ENCODE results near the gene PRKRIP1. TPM values are rescaled to one million over a fixed set of nuclear protein-coding genes. Genes with fewer than 3 reads are reported as not detected.
"Not testable (repeated sequence)": the region's sequence is repeated elsewhere in the genome, so short reads cannot be mapped to it uniquely, and the experiment has no call there.

Gene PRKRIP1
- total RNA-seq, 2 experiments from 2014 or later: 47.4 to 48.0 TPM

- Histone ChIP-seq H3K27ac (ENCODE audit: low read depth in 1 of 2, low read length in 2 of 2) (no peak overlapping the region), H3K9me3 (ENCODE audit: control insufficient read depth in 1 of 2, insufficient read depth in 1 of 2, low read length in 2 of 2) (no peaks in the 10 kb centered on the region), H3K36me3 (ENCODE audit: insufficient read depth, low read length) (peaks cover 44% of the 10 kb centered on the region), H3K4me3 (ENCODE audit: low read length) (no peak overlapping the region), H3K4me1 (ENCODE audit: insufficient read depth, low read length) (peaks cover 6% of the 10 kb centered on the region), H3K27me3 (ENCODE audit: control insufficient read depth in 1 of 2, insufficient read depth in 2 of 2, low read length in 2 of 2) (no peaks in the 10 kb centered on the region)
- H3K36me3 Mint-ChIP-seq (ENCODE audit: low read depth): peaks cover 24% of the 10 kb centered on the region
- H3K4me3 Mint-ChIP-seq: no peak overlapping the region
- no peak for DNase-seq
- CTCF ChIA-PET: no interaction called here
- peak overlapping the region; percentile 59 for H3K27ac Mint-ChIP-seq
- no peaks in the 10 kb centered on the region for H3K9me3 Mint-ChIP-seq
- POLR2A ChIA-PET: interaction anchor here (0.6 kb wide), 1 partner anchor 54 kb away, joined by 3 read pairs; no protein-coding TSS in a partner anchor
- TF ChIP-seq, protein P1, sequence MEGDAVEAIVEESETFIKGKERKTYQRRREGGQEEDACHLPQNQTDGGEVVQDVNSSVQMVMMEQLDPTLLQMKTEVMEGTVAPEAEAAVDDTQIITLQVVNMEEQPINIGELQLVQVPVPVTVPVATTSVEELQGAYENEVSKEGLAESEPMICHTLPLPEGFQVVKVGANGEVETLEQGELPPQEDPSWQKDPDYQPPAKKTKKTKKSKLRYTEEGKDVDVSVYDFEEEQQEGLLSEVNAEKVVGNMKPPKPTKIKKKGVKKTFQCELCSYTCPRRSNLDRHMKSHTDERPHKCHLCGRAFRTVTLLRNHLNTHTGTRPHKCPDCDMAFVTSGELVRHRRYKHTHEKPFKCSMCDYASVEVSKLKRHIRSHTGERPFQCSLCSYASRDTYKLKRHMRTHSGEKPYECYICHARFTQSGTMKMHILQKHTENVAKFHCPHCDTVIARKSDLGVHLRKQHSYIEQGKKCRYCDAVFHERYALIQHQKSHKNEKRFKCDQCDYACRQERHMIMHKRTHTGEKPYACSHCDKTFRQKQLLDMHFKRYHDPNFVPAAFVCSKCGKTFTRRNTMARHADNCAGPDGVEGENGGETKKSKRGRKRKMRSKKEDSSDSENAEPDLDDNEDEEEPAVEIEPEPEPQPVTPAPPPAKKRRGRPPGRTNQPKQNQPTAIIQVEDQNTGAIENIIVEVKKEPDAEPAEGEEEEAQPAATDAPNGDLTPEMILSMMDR (IDR thresholded peaks at IDR 0.05): no peak
- intact Hi-C loops (cut with DNase I, micrococcal nuclease): no loop called here
- H3K27me3 Mint-ChIP-seq: no peaks in the 10 kb centered on the region
- ATAC-seq (ENCODE audit: poor library complexity): no peak
- peaks cover 7% of the 10 kb centered on the region for H3K4me1 Mint-ChIP-seq (ENCODE audit: low read depth)
These were observed 75.6 kb downstream of the PRKRIP1 start for GRCh38 chr7:102471791-102472125.

DNA sequence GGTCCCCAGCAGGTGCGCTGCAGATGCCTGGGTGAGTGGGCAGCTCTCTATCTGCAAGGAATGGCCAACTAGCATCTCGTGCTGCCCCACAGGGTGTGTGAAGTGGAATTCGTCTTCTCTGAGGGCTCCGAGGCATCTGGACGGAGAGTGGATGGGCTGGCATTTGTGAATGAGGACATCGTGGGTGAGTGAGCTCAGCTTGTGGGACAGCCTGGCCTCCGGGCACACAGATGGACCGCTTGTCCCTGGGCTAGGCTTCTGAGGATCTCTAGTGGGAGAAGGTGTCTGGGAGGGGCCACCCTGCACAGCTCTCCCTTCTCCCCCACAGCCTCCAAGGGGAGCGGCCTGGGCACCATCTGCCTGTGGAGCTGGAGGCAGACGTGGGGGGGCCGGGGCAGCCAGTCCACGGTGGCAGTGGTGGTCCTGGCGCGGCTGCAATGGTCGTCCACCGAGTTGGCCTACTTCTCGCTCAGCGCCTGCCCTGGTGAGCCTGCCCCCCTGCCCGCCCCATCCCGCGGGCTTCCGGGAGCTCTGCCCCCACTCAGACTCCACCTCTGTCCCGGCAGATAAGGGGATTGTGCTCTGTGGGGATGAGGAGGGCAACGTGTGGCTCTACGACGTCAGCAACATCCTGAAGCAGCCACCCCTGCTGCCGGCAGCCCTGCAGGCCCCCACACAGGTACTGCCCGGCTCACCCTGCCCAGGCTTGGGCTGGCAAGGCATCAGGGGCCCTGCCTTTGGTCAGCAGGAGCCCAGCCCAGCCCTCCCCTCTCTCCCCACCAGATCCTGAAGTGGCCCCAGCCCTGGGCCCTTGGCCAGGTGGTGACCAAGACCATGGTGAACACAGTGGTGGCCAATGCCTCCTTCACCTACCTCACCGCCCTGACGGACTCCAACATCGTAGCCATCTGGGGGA lies 76.2 kb downstream of the PRKRIP1 start:
- no peaks in the 10 kb centered on the region for H3K27me3 ChIP-seq (ENCODE audit: control insufficient read depth in 1 of 2, insufficient read depth in 2 of 2, low read length in 2 of 2)
- no peak overlapping the region for H3K27ac ChIP-seq (ENCODE audit: low read depth in 1 of 2, low read length in 2 of 2)
- TF ChIP-seq, protein P1 (IDR thresholded peaks at IDR 0.05): no peak
- Mint-ChIP-seq H3K27ac (peak overlapping the region; percentile 59), H3K9me3 (no peaks in the 10 kb centered on the region), H3K36me3 (ENCODE audit: low read depth) (peaks cover 19% of the 10 kb centered on the region), H3K27me3 (no peaks in the 10 kb centered on the region), H3K4me1 (ENCODE audit: low read depth) (peaks cover under 1% of the 10 kb centered on the region), H3K4me3 (no peak overlapping the region)
- ATAC-seq (ENCODE audit: poor library complexity) (no peak), DNase-seq (peak in 1 of 14 experiments; percentile 30)
- H3K36me3 ChIP-seq (ENCODE audit: insufficient read depth, low read length): peaks cover 43% of the 10 kb centered on the region
- ChIA-PET CTCF (interaction anchor here (1.4 kb wide), 1 partner anchor 60 kb away, joined by 3 read pairs; no protein-coding TSS in a partner anchor), POLR2A (interaction anchor here (0.6 kb wide), 1 partner anchor 54 kb away, joined by 3 read pairs; no protein-coding TSS in a partner anchor)
- no peak overlapping the region for H3K4me3 ChIP-seq (ENCODE audit: low read length)
- intact Hi-C loops (cut with DNase I, micrococcal nuclease): no loop called here
- H3K4me1 ChIP-seq (ENCODE audit: insufficient read depth, low read length): peaks cover under 1% of the 10 kb centered on the region
- no peaks in the 10 kb centered on the region for H3K9me3 ChIP-seq (ENCODE audit: control insufficient read depth in 1 of 2, insufficient read depth in 1 of 2, low read length in 2 of 2)

GRCh38 chr7:102473271-102473991 lies 77.3 kb downstream of the PRKRIP1 start:
- no peak for ATAC-seq (ENCODE audit: poor library complexity)
- ChIA-PET CTCF (interaction anchor here (1.4 kb wide), 1 partner anchor 61 kb away, joined by 3 read pairs; no protein-coding TSS in a partner anchor), POLR2A (no interaction called here)
- peaks cover 38% of the 10 kb centered on the region for H3K36me3 ChIP-seq (ENCODE audit: insufficient read depth, low read length)
- H3K4me3 Mint-ChIP-seq: no peak overlapping the region
- H3K9me3 Mint-ChIP-seq: no peaks in the 10 kb centered on the region
- H3K4me1 ChIP-seq (ENCODE audit: insufficient read depth, low read length): no peaks in the 10 kb centered on the region
- H3K27me3 ChIP-seq (ENCODE audit: control insufficient read depth in 1 of 2, insufficient read depth in 2 of 2, low read length in 2 of 2): no peaks in the 10 kb centered on the region
- H3K9me3 ChIP-seq (ENCODE audit: control insufficient read depth in 1 of 2, insufficient read depth in 1 of 2, low read length in 2 of 2): no peaks in the 10 kb centered on the region
- H3K4me3 ChIP-seq (ENCODE audit: low read length): no peak overlapping the region
- H3K4me1 Mint-ChIP-seq (ENCODE audit: low read depth): no peaks in the 10 kb centered on the region
- intact Hi-C loops (cut with DNase I, micrococcal nuclease): no loop called here
- DNase-seq: peak in 1 of 14 experiments; percentile 26
- H3K27me3 Mint-ChIP-seq: no peaks in the 10 kb centered on the region
- TF ChIP-seq, protein P1 (IDR thresholded peaks at IDR 0.05): no peak
- no peak overlapping the region for H3K27ac Mint-ChIP-seq
- no peak overlapping the region for H3K27ac ChIP-seq (ENCODE audit: low read depth in 1 of 2, low read length in 2 of 2)
- peaks cover 19% of the 10 kb centered on the region for H3K36me3 Mint-ChIP-seq (ENCODE audit: low read depth)

DNA sequence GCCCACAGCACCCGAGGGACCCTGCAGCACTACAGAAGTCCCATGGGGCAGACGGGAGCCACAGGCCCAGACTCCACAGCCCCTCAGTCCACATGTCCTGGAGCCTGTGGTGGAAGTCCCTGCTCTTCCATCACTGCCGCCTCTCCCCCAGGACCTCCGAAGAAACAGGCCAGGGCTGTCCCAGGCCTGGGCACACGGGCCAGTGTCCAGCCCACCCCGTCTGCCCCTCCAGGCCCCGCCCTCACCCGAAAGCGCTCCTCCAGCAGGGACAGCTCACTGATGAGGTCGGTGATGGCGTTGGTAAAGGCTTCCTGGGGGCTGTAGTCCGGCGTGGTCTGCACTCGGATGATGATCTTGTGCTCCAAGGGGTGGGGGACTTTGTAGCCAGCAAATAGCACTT lies 78.0 kb downstream of the PRKRIP1 start:
- H3K4me1 ChIP-seq (ENCODE audit: insufficient read depth, low read length); H3K9me3 Mint-ChIP-seq; H3K4me3 ChIP-seq (ENCODE audit: low read length); H3K4me1 Mint-ChIP-seq (ENCODE audit: low read depth); H3K27me3 Mint-ChIP-seq; H3K27ac ChIP-seq (ENCODE audit: low read depth in 1 of 2, low read length in 2 of 2); H3K9me3 ChIP-seq (ENCODE audit: control insufficient read depth in 1 of 2, insufficient read depth in 1 of 2, low read length in 2 of 2); H3K27ac Mint-ChIP-seq; POLR2A ChIA-PET; ATAC-seq (ENCODE audit: poor library complexity); intact Hi-C loops (cut with DNase I, micrococcal nuclease); H3K27me3 ChIP-seq (ENCODE audit: control insufficient read depth in 1 of 2, insufficient read depth in 2 of 2, low read length in 2 of 2); H3K4me3 Mint-ChIP-seq: not testable (repeated sequence)
- peaks cover 31% of the 10 kb centered on the region for H3K36me3 ChIP-seq (ENCODE audit: insufficient read depth, low read length)
- CTCF ChIA-PET: interaction anchor here (1.4 kb wide), 1 partner anchor 62 kb away, joined by 3 read pairs; no protein-coding TSS in a partner anchor
- peak in 1 of 14 experiments; percentile 11 for DNase-seq
- H3K36me3 Mint-ChIP-seq (ENCODE audit: low read depth): peaks cover 22% of the 10 kb centered on the region

Data from CD4-positive, alpha-beta T cell (primary cell).